ENCODE measurements around the gene UMPS. TPM values are rescaled to one million over a fixed set of nuclear protein-coding genes. Genes with fewer than 3 reads are reported as not detected.
"Not testable (repeated sequence)": the region's sequence is repeated elsewhere in the genome, so short reads cannot be mapped to it uniquely, and the experiment has no call there.

UMPS gene
- total and polyA plus RNA-seq, 2 experiments from 2014 or later = 21.3 to 127 TPM

DNA sequence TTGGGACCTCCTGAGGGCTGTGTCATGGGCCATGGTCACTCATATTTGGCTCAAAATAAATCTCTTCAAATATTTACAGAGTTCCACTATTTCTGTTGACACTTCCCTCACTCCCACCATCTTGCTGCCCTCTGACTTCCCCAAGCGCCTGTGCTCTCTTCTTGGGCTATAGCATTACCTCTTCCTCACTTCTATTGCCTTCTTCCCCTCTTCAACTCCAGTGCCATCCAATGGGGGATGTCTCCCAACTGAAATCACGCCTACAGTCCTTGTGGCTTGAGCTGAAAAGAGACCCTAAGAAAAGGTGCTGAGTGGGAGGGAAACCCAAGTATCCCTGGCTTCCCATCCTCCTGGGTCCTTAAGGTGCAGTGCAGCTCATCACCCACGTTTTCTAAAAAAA is 21.8 kb downstream of the UMPS start:
- Histone ChIP-seq H3K9me3 (ENCODE audit: low read depth) (no peaks in the 10 kb centered on the region), H3K27ac (no peak overlapping the region), H3K27me3 (no peaks in the 10 kb centered on the region), H3K4me1 (ENCODE audit: low read depth) (peaks cover 2% of the 10 kb centered on the region), H3K4me3 (no peak overlapping the region), H3K36me3 (no peaks in the 10 kb centered on the region)
- DNase-seq (ENCODE audit: low read depth in 1 of 2, low spot score in 1 of 2) = no peak
- TF ChIP-seq, protein P1, sequence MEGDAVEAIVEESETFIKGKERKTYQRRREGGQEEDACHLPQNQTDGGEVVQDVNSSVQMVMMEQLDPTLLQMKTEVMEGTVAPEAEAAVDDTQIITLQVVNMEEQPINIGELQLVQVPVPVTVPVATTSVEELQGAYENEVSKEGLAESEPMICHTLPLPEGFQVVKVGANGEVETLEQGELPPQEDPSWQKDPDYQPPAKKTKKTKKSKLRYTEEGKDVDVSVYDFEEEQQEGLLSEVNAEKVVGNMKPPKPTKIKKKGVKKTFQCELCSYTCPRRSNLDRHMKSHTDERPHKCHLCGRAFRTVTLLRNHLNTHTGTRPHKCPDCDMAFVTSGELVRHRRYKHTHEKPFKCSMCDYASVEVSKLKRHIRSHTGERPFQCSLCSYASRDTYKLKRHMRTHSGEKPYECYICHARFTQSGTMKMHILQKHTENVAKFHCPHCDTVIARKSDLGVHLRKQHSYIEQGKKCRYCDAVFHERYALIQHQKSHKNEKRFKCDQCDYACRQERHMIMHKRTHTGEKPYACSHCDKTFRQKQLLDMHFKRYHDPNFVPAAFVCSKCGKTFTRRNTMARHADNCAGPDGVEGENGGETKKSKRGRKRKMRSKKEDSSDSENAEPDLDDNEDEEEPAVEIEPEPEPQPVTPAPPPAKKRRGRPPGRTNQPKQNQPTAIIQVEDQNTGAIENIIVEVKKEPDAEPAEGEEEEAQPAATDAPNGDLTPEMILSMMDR (IDR thresholded peaks at IDR 0.05; ENCODE audit: low read depth, low read length) = no peak

DNA sequence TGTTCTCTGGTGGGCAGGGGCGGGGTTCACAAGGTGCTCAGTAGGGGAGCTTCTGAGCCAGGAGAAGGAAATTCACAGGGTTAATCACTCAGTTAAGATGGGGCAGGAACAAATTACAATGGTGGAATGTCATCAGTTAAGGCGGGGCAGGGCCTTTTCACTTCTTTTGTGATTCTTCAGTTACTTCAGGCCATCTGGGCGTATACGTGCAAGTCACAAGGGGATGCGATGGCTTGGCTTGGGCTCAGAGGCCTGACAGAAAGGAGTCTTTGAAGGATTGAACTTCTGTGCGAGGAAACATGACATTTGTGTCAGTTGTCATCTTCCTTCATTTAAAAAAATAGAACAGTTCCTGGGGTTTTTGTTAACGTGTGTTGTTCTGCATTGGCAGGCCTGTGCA is 27.7 kb downstream of the UMPS start:
- not testable (repeated sequence) for H3K9me3 ChIP-seq (ENCODE audit: low read depth); DNase-seq (ENCODE audit: low read depth in 1 of 2, low spot score in 1 of 2); H3K27ac ChIP-seq; H3K4me3 ChIP-seq; H3K4me1 ChIP-seq (ENCODE audit: low read depth); H3K36me3 ChIP-seq; H3K27me3 ChIP-seq

DNA sequence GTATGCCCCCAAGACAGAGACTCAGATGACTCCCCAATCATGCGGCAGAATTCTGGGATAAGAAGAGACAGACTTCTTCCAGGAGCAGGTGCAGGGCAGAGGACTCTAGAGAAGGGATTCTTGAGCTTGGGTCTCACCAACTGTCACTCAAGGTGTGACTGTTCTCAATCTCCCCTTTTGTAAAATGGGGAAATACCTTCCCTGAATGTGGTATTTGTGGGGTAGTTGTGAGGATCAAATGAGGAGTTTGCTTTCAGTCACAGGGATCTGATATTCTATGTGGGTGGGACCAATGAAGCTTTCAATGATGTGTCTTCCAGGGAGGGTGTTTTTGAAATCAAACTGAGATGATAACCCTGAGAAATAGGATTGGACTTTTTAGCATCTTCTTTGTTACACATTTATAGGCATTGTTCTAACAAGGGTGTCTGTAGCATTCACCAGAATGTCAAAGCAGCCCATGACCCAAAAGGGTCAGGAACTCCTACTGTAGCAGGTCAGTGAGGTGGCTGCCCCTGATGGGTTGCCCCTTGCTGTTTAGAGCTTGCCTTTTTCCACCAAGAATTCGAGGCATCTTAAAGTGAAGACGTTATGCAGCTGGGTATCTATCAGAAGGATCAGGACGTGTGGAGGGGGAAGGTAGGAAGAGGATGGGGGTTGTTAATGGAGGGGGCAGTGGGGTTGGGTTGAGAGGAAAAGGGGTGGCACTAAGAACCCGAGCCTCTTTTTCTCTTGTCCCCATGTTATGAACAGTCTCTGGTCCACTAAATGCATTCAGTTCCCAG is 28.8 kb downstream of the UMPS start:
- Histone ChIP-seq H3K27me3 (no peaks in the 10 kb centered on the region), H3K4me3 (no peak overlapping the region), H3K27ac (no peak overlapping the region), H3K9me3 (ENCODE audit: low read depth) (no peaks in the 10 kb centered on the region), H3K36me3 (no peaks in the 10 kb centered on the region), H3K4me1 (ENCODE audit: low read depth) (peaks cover 8% of the 10 kb centered on the region)
- TF ChIP-seq, protein P1 (IDR thresholded peaks at IDR 0.05; ENCODE audit: low read depth, low read length) = no peak
- no peak for DNase-seq (ENCODE audit: low read depth in 1 of 2, low spot score in 1 of 2)

DNA sequence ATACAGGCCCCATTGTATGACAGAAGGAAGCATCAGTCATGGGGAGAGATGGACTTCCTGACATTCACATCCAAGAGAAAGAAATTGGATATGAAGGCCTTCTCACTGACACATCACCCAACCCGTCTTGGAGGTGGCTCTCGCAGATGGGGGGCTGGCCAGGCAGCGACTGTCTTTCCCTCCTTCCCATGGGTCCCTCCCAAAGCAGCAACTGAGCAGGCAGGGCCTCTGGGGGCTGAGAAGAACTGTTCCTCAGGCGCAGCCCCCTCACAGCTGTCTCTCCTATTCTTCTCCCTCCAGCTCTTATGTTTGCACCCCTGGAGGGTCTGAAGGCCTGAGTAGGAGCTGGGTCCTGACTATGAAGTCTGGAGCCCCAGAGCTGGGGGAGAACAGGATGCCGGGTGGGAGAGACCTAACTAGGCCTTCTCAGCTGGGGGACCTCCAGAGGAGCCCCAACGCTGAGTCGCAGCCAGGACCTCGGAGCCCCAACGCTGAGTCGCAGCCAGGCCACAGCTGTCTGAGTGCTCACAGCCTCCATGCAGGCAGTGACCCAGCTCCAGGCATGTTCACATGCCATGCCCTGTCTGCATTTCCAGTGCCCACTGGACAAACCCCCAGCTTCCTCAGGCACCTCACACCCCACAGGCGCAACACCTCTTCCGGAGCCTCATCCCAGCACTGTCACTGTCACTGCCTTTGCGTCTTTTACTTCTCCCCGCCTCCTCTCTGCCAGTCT is 29.6 kb downstream of the UMPS start:
- Histone ChIP-seq H3K27me3 (no peaks in the 10 kb centered on the region), H3K36me3 (no peaks in the 10 kb centered on the region), H3K4me1 (ENCODE audit: low read depth) (peaks cover 8% of the 10 kb centered on the region), H3K4me3 (no peak overlapping the region), H3K27ac (no peak overlapping the region), H3K9me3 (ENCODE audit: low read depth) (no peaks in the 10 kb centered on the region)
- DNase-seq (ENCODE audit: low read depth in 1 of 2, low spot score in 1 of 2) = no peak
- TF ChIP-seq, protein P1 (IDR thresholded peaks at IDR 0.05; ENCODE audit: low read depth, low read length) = no peak

DNA sequence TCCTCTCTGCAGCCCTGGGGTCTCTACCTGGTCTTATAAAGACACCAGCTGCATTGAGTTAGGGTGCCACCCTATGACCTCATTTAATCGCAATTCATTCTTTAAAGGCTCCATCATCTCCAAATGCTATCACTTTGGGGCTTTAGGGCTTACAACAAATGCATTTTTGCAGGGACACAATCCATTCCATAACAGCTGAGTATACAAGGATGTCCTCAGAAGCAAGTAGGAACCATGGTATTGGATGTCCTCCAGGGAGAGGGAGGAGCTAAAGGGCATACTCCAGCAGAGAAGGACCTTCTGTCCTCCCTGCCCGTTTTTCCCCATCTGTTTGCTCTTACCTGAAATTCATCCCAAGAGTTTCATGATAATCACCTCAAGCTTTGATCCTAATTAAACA is 30.3 kb downstream of the UMPS start:
- Histone ChIP-seq H3K27ac (no peak overlapping the region), H3K4me1 (ENCODE audit: low read depth) (peaks cover 8% of the 10 kb centered on the region), H3K9me3 (ENCODE audit: low read depth) (no peaks in the 10 kb centered on the region), H3K27me3 (no peaks in the 10 kb centered on the region), H3K4me3 (no peak overlapping the region), H3K36me3 (no peaks in the 10 kb centered on the region)
- TF ChIP-seq, protein P1 (IDR thresholded peaks at IDR 0.05; ENCODE audit: low read depth, low read length) = no peak
- peak in 1 of 2 donors; percentile 60 for DNase-seq (ENCODE audit: low read depth in 1 of 2, low spot score in 1 of 2)

DNA sequence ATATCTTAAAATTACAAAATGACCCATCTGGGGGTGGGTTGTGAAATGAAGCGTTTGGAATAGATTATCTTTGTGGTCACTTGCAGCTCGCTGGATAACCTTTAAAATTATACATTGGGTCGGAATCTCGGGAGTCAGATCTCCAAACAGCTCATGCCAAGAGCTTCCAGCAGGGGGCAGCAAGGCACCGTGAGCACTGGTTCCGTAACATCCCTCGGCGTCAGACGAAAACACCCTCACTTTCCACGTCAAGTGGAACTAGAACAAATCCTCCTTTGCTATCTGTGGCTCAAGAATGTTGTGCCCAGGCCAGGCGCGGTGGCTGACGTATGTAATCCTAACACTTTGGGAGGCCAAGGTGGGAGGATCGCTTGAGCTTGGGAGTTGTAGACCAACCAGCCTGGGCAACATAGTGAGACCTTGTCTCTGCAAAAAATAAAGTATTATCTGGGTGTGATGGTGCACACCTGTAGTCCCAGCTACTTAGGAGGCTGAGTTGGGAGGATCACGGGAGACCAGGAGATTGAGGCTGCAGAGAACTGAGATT is 31.1 kb downstream of the UMPS start:
- H3K4me3 ChIP-seq = no peak overlapping the region
- no peaks in the 10 kb centered on the region for H3K9me3 ChIP-seq (ENCODE audit: low read depth)
- no peaks in the 10 kb centered on the region for H3K36me3 ChIP-seq
- H3K27ac ChIP-seq = no peak overlapping the region
- DNase-seq (ENCODE audit: low read depth in 1 of 2, low spot score in 1 of 2) = peak; percentile 87 to 97
- H3K27me3 ChIP-seq = no peaks in the 10 kb centered on the region
- TF ChIP-seq, protein P1 (IDR thresholded peaks at IDR 0.05; ENCODE audit: low read depth, low read length) = peak; percentile 97
- H3K4me1 ChIP-seq (ENCODE audit: low read depth) = peaks cover 8% of the 10 kb centered on the region
